ENCODE data around the gene RMND1.

- TF ChIP-seq CTCF (IDR thresholded peaks at IDR 0.05; ENCODE audit: low read depth, low read length, poor library complexity, severe bottlenecking) (no peak), EZH2phosphoT487 (IDR thresholded peaks at IDR 0.05; ENCODE audit: borderline replicate concordance, low read length) (no peak)
Observed at GRCh38 chr6:151402228-151402627, 49.7 kb downstream of the RMND1 start.

All from DOHH2 (cell line).